Activated B cell treated with CpG ODN at 0.5 μM for 24 hours (primary cell): ENCODE results near the gene FGGY. TPM values are rescaled to one million over a fixed set of nuclear protein-coding genes. Genes with fewer than 3 reads are reported as not detected.
"Not testable (repeated sequence)": the region's sequence is repeated elsewhere in the genome, so short reads cannot be mapped to it uniquely, and the experiment has no call there.

Experiments used
- ATAC-seq: fragments of 200-7000 bp; cut with Tn5 transposase; one replicate; pipeline ENCODE4 v1.10.0; 2021; ENCODE audit warnings: low read depth, mild to moderate bottlenecking, moderate library complexity
- CTCF ChIA-PET: fragments of 350-600 bp; sonication (Branson Sonifier 250); formaldehyde crosslinking; loops from one replicate; lab custom pipeline; 2021; ENCODE audit warnings: antibody characterized with exemption; lab: Charles Lee
- POLR2A ChIA-PET: fragments of 350-600 bp; sonication (Branson Sonifier 250); formaldehyde crosslinking; loops from one replicate; lab custom pipeline; 2021; ENCODE audit warnings: antibody characterized with exemption; lab: Charles Lee
- DNase-seq: peaks from one replicate; pipeline ENCODE4 v3.0.0; 2022
- H3K27ac Mint-ChIP-seq: one replicate; pipeline ENCODE4 v1.8.0; 2020; ENCODE audit warnings: mixed read lengths
- H3K27me3 Mint-ChIP-seq: one replicate; pipeline ENCODE4 v1.8.0; 2021; ENCODE audit warnings: mixed read lengths
- H3K36me3 Mint-ChIP-seq: one replicate; pipeline ENCODE4 v1.8.0; 2021; ENCODE audit warnings: low read depth, mixed read lengths
- H3K4me1 Mint-ChIP-seq: one replicate; pipeline ENCODE4 v1.8.0; 2021; ENCODE audit warnings: mixed read lengths
- H3K4me3 Mint-ChIP-seq: one replicate; pipeline ENCODE4 v1.8.0; 2020; ENCODE audit warnings: mild to moderate bottlenecking, mixed read lengths
- H3K9me3 Mint-ChIP-seq: one replicate; pipeline ENCODE4 v1.8.0; 2020; ENCODE audit warnings: mixed read lengths
- CTCF ChIP-seq: fragments of 200-600 bp; IDR thresholded peaks from one replicate; pipeline ENCODE4 v1.8.0; 2022; ENCODE audit warnings: antibody characterized with exemption, mild to moderate bottlenecking
- intact Hi-C: fragments of 100-400 bp; cut with micrococcal nuclease; formaldehyde crosslinking; loops from one replicate; pipeline ENCODE4 v1.15.1; 2024
- total RNA-seq: library from RNA; stranded (reverse); gene quantifications from 2 replicates; pipeline ENCODE4 v1.2.3, GENCODE V29; 2022

Gene FGGY
- total RNA-seq, 1 donor from 2014 or later = 24.0 TPM

GRCh38 chr1:59580257-59580656 lies 283.4 kb downstream of the FGGY start:
- intact Hi-C loops = no loop called here
- ATAC-seq = no peak
- Mint-ChIP-seq H3K4me3 (no peak overlapping the region), H3K9me3 (peaks cover 2% of the 10 kb centered on the region), H3K27ac (no peak overlapping the region), H3K27me3 (no peaks in the 10 kb centered on the region), H3K4me1 (no peaks in the 10 kb centered on the region), H3K36me3 (peaks cover 3% of the 10 kb centered on the region)
- DNase-seq = no peak
- ChIA-PET CTCF (no interaction called here), POLR2A (no interaction called here)
- TF ChIP-seq CTCF = no peak

- intact Hi-C loops, H3K4me1 Mint-ChIP-seq, H3K36me3 Mint-ChIP-seq, H3K27me3 Mint-ChIP-seq, H3K9me3 Mint-ChIP-seq, H3K4me3 Mint-ChIP-seq, POLR2A ChIA-PET, ATAC-seq, CTCF ChIA-PET, DNase-seq, H3K27ac Mint-ChIP-seq: not testable (repeated sequence)
These were observed 295.5 kb downstream of the FGGY start for GRCh38 chr1:59592410-59592809.

- Mint-ChIP-seq H3K36me3 (no peaks in the 10 kb centered on the region), H3K4me3 (no peak overlapping the region), H3K9me3 (no peaks in the 10 kb centered on the region), H3K4me1 (no peaks in the 10 kb centered on the region), H3K27me3 (no peaks in the 10 kb centered on the region), H3K27ac (no peak overlapping the region)
- ATAC-seq = no peak
- intact Hi-C loops = no loop called here
- CTCF ChIA-PET = no interaction called here
- TF ChIP-seq CTCF = no peak
- POLR2A ChIA-PET = no interaction called here
- DNase-seq = no peak
These were observed 296.0 kb downstream of the FGGY start for GRCh38 chr1:59592924-59593323.

DNA sequence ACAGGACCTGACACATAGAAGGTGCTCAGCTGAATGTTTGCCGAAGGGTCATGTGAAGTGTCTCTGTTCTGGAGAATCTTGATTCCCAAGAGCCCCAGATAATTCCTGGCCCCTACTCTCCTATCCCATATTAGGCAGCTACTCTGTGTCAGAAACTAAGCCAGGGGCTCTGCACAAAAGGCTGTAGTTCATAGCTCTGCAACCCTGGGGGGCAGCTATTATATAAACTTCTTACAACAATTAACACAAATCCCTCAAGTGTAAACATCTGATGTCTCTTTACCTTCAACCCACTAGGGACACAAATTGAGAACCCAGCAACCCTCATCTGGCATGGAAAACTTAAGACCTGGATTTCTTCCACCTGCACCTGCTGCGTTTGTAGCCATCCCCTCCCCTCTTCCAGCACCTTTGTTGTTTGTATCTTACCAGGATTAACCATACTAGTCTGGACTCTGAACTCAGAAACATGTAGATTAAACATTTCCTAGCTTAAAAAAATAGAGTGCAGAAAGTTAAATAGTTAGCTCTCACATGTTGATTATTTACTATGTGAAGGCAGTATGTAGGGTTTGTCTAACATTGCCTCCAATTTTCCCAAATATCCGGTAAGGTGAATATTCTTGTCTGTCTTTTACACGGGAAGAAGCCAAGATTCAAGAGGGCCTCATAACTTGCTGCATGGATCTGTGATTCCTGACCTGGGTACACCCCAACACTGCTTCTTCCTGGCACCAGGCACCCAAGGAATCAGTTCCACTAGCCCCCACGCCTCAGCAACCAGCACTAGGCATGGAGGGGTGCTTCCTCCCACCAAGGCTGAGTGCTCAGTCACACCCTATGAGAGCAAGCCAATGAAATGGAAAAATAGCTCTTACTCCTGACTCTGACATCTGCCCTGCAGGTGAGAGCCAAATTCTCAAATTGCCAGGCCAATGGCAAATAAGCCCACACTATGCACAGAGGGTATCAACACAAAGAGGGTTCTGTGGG lies 297.2 kb downstream of the FGGY start:
- ATAC-seq (no peak), DNase-seq (no peak)
- Mint-ChIP-seq H3K27me3 (no peaks in the 10 kb centered on the region), H3K36me3 (no peaks in the 10 kb centered on the region), H3K27ac (no peak overlapping the region), H3K4me1 (no peaks in the 10 kb centered on the region), H3K4me3 (no peak overlapping the region), H3K9me3 (no peaks in the 10 kb centered on the region)
- ChIA-PET CTCF (no interaction called here), POLR2A (no interaction called here)
- intact Hi-C loops = no loop called here
- no peak for TF ChIP-seq CTCF

DNA sequence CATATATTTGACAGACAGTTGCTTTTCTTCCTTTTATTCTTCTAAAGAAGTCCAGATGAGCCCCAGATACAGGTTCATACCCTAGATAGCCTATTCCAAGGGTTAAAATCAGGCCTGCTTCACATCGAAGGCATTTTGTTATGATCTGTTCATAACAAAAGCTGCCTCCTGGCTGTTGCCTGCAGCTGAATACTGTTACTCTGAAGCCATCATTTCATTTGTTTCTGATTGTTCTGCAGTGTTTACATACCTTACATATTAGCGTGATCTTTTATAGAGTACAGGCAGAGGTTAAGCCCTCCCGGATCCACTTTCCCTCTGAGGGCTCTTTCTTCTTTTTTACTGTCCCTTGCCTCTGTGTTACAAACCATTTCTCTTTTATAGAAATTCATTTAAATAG lies 298.9 kb downstream of the FGGY start:
- ATAC-seq (no peak), DNase-seq (no peak)
- Mint-ChIP-seq H3K36me3 (no peaks in the 10 kb centered on the region), H3K4me3 (no peak overlapping the region), H3K9me3 (no peaks in the 10 kb centered on the region), H3K4me1 (no peaks in the 10 kb centered on the region), H3K27ac (no peak overlapping the region), H3K27me3 (no peaks in the 10 kb centered on the region)
- CTCF ChIA-PET = no interaction called here
- intact Hi-C loops = no loop called here
- TF ChIP-seq CTCF = no peak
- POLR2A ChIA-PET = no interaction called here
